Coronary artery (tissue), 2 donors: ENCODE results near the gene SLC7A8.
"Not testable (repeated sequence)": the region's sequence is repeated elsewhere in the genome, so short reads cannot be mapped to it uniquely, and the experiment has no call there.

Experiments used
- DNase-seq: peaks from one replicate; pipeline ENCODE4 v3.0.0-alpha.2; 2017; ENCODE audit warnings: low spot score
- H3K27ac ChIP-seq, 2 donors: fragments of 200-600 bp; sonication (generic); one replicate each; pipeline ENCODE4 v1.5.1; 2016 to 2019
- H3K4me3 ChIP-seq: fragments of 200-600 bp; sonication (generic); 2 replicates; pipeline ENCODE4 v1.5.1; 2016; ENCODE audit warnings: mild to moderate bottlenecking, moderate library complexity
- CTCF ChIP-seq: fragments of 200-600 bp; sonication (generic); IDR thresholded peaks from one replicate; pipeline ENCODE4 v1.5.1; 2019; ENCODE audit warnings: antibody characterized with exemption

SLC7A8 gene

GRCh38 chr14:23183479-23183878, at the start of gene SLC7A8:
Gene SLC7A8, minus strand, starts transcription at chr14:23183660. Its CDS starts 746 bp downstream, at chr14:23182914.
- Histone ChIP-seq H3K4me3 (peak within 1 kb of the TSS; percentile 72), H3K27ac (peak within 1 kb of the TSS; percentile 73 to 88)
- no peak for DNase-seq
- TF ChIP-seq CTCF = no peak

- H3K27ac ChIP-seq, DNase-seq, H3K4me3 ChIP-seq: not testable (repeated sequence)
Observed at GRCh38 chr14:23232241-23232808, 48.9 kb upstream of the SLC7A8 start.

GRCh38 chr14:23228812-23229211, 45.4 kb upstream of the SLC7A8 start:
- no peak overlapping the region for H3K27ac ChIP-seq
- no peak for TF ChIP-seq CTCF
- DNase-seq = no peak
- no peak overlapping the region for H3K4me3 ChIP-seq

GRCh38 chr14:23227566-23227965, 44.1 kb upstream of the SLC7A8 start:
- H3K4me3 ChIP-seq = no peak overlapping the region
- TF ChIP-seq CTCF = no peak
- no peak overlapping the region for H3K27ac ChIP-seq
- DNase-seq = no peak

- not testable (repeated sequence) for H3K27ac ChIP-seq, DNase-seq, H3K4me3 ChIP-seq
Observed at GRCh38 chr14:23224958-23225357, 41.5 kb upstream of the SLC7A8 start.

- no peak overlapping the region for H3K27ac ChIP-seq
- no peak for TF ChIP-seq CTCF
- DNase-seq = no peak
- no peak overlapping the region for H3K4me3 ChIP-seq
Observed at GRCh38 chr14:23219075-23219474, 35.6 kb upstream of the SLC7A8 start.

GRCh38 chr14:23217032-23218020, 33.9 kb upstream of the SLC7A8 start:
- no peak for TF ChIP-seq CTCF
- Histone ChIP-seq H3K4me3 (no peak overlapping the region), H3K27ac (no peak overlapping the region)
- no peak for DNase-seq

- no peak for DNase-seq
- Histone ChIP-seq H3K27ac (no peak overlapping the region), H3K4me3 (no peak overlapping the region)
- no peak for TF ChIP-seq CTCF
Observed at GRCh38 chr14:23215421-23215820, 32.0 kb upstream of the SLC7A8 start.
